GM12872 (cell line): Measurements from ENCODE around the gene PYGM.

Experiments used
- CTCF ChIP-seq: IDR thresholded peaks from 3 replicates; pipeline ENCODE4 v1.5.1; 2011; ENCODE audit warnings: low read depth, mild to moderate bottlenecking, low read length, moderate library complexity; ENCODE audit not compliant: insufficient read depth

Gene PYGM

DNA sequence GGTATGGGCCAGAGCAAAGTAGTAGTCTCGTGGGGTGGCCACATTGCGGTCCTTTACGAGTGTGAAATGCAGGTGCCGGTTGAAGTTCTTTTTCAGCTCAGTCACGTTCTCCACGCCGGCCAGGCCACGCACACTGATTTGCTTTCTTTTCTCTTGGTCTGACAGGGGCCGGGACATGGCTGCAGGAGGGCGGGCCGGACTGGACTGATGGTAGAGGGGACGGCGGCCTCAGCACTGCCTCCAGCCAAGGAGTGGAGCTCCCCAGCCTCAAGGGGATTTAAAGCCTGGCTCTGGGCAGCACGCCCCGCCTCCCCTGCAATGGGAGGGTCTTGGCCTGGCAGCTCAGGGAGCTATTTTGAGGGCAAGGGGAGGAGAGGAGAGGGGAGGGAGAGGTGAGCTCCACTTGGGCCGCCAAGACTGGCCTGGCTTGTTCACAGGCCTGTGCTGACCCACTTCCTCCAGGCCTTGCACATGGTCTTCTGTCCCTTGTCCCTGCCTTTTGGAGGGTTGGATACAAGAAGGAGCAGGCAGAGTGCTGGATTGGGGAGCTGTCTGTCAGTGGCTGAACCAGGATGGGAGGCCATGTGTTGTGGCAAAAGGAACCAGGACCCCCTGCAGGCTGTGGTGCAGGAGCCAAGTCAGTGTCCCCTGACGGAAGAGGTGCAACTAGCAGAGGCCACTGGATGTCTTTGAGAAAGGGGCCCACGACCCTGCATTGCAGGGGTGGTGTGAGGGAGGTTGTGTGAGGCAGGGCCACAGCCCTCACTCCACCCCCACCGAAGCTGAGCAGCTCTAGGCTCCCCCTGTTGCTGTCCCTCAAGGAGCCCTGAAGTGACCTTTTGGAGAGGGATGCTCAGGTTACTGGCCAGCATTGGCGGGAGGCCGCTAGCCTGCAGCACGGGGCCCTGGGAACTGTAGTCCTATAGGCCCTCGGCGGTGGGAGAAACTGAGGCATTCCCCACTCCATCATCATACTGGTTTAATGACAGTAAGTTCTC, at the start of gene PYGM:
PYGM (minus strand) TSS at position 253 of the 998 bp plus-strand sequence; CDS start at position 177, 76 bp downstream.
- no peak for TF ChIP-seq CTCF

DNA sequence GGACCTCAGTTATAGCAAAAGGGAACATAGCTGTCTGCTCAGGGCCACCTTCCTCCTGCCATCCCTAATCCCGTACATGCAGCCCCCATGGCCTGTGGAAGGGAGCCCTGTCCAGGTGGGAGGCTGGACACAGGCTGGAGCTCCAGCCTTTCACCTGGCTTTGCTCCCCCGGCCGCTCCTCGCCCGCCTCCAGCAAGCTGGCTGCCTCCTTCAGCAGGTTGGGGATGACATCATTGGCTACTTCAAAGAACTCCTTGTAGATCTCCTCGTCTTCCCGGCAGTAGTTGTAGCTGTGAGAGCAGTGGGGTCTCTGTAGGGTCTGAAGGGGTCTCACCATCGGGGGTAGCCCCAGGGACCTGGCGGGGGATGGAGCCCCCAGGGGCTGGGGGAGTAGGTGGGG, 45.7 kb upstream of the PYGM start:
- no peak for TF ChIP-seq CTCF

DNA sequence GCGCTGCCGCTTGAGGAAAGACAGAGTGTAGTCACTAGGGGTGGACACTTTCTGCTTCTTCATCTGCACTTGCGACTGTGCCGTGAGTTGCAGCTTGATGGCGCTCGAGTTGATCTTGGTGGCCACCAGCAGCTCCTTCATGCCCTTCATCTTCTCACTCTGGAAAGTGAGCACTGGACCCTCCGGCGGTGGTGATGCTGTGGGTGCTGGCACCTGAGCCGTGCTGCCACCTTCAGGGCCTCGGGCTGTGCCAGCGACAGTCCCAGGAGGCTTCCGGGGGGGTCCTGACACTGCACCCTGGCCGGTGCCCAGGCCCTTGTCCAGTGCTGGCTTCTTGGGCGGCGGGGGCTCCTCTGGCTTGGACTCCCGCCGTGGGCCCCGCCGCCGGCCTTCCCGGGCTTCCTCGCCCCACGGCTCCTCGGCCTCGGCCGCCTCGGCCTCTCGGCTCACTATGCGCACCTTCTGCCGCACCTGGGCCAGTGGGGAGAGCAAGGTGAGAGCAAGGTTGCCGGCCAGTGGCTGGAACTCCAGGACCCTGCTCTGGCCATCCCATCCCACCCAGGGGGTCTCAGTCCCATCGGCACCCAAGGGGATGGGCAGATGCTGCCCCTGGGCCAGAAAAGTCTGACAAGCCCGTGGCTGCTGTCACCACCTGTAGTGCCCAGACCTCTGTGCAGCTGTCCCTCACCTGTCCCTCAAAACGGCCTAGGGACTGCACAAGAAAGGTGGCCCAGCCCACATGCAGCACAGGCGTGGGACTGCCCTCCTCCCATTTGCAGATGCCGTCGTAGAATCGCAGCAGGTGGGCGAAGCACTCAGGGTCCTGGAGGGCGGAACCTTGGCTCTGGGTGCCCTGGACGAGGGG, 44.8 kb upstream of the PYGM start:
- TF ChIP-seq CTCF = no peak

GRCh38 chr11:64803846-64804345, 44.1 kb upstream of the PYGM start:
- TF ChIP-seq CTCF = no peak

GRCh38 chr11:64803158-64803845, 43.5 kb upstream of the PYGM start, which contains the start of gene MAP4K2:
Gene MAP4K2, minus strand, starts transcription at chr11:64803214. Its CDS starts 65 bp downstream, at chr11:64803149.
- TF ChIP-seq CTCF = 0 out of 3 replicates have a peak, but pooled peaks have one; percentile 25

- TF ChIP-seq CTCF = no peak
These were observed 42.8 kb upstream of the PYGM start for GRCh38 chr11:64802370-64803157.
